CD4-positive, alpha-beta T cell treated with Interleukin-6 at 100 ng/mL for 8 hours (primary cell): ENCODE measurements around the gene TRNP1.

ENCODE experiments used
- DNase-seq: peaks from one replicate; pipeline ENCODE4 v3.0.0-alpha.2; 2020; ENCODE audit warnings: mixed read lengths, low spot score

The TRNP1 gene

GRCh38 chr1:27027575-27028250, 34.2 kb downstream of the TRNP1 start:
- no peak for DNase-seq

- no peak for DNase-seq
Observed at GRCh38 chr1:27029517-27029916, 36.0 kb downstream of the TRNP1 start.

DNA sequence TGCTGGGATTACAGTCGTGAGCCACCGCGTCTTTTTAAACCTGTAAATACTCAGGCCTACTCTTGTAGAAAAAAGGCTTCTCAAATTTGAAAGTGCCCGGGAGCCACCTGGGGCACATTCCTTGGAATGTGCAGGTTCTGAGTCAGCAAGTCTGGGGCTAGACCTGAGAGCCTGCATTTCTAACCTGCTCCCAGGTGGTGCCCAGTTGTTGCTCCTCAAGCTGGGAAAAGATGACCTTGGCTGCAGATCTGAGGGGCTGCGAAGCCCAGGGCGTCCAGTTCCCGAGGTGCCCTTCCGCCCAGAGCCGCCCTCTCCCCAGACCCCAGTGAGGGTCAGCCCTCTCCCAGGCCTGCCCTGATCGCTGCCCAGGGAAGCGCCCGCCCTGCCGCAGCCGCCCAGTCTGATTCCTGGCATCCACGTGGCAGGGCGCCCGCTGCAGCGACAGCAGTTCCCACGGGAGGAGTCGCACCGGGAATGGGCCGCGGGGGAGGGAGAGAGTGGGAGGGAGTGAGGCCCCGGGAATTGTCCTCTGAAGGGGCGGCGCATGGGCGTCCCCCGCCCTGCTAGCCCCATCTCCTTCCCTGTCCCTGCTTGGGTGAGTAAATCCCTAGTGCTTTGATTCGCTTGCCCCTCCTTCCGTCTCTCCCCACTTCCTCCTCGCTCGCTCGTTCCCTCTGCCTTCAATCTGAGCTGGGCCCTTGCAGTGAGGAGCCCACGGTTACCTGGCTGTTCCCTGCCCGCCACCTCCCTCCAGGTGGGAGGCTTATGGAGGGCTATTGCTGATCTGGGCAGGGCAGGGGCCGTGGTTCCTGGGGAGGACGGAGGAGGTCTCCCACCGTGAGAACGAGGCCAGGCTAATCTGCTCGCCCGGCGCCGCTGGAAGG, 38.0 kb downstream of the TRNP1 start:
- no peak for DNase-seq

- DNase-seq, result no peak
Observed at GRCh38 chr1:27032119-27032461, 38.6 kb downstream of the TRNP1 start.

DNA sequence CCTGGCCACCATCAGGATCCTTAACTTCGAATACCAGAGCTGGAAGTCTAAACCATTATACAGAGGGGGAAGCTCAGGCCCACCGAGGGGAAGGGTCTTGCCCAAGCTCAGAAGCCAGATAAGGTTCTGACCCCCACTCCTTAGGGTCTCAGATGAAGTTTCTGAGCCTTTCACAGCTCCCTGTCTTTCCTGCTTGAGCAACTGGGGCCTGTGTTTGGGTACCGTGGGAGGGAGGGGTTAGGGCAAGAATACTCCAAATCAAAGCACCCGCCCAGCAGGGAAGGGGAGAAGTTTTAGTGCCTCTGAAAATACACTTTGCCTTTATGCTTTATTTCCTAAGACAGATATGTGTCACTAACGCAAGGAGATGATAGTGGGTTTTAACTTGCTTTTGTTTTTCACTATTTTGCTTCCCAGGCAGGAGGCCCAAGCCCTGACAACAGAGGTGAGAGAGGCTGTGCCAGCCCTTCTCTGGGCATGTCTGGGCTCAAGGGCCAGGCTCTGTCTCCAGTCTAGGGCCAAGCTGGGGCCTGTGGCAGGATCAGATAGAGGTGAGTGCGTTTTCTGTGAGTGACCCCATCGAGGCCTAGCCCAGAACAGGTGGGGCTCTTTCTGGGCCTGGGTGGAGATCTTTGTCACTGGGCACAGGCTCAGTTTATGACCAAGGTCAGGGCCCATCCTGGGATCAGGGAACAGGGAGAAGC, 39.7 kb downstream of the TRNP1 start:
- DNase-seq, result no peak

- no peak for DNase-seq
Observed at GRCh38 chr1:27035344-27035743, 41.9 kb downstream of the TRNP1 start.

GRCh38 chr1:27036718-27037117, 43.2 kb downstream of the TRNP1 start:
- DNase-seq, result no peak

DNA sequence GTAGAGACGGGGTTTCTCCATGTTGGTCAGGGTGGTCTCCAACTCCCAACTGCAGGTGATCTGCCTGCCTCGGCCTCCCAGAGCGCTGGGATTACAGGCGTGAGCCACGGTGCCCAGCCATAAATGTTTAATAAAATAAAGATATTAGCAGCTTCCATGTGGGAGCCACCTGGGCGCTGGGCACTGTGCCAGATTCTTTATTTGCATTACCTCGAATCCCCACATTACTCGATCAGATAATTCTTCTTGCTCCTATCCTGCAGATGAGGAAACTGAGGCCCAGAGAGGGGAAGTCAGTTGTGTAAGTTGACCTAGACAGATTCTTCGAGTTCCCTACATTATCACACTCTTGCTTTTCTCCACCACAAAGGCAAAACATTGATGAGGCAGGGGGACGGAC, 44.0 kb downstream of the TRNP1 start:
- no peak for DNase-seq

GRCh38 chr1:27038020-27038419, 44.5 kb downstream of the TRNP1 start:
- no peak for DNase-seq

- DNase-seq, result no peak
Observed at GRCh38 chr1:27042670-27043069, 49.2 kb downstream of the TRNP1 start.

DNA sequence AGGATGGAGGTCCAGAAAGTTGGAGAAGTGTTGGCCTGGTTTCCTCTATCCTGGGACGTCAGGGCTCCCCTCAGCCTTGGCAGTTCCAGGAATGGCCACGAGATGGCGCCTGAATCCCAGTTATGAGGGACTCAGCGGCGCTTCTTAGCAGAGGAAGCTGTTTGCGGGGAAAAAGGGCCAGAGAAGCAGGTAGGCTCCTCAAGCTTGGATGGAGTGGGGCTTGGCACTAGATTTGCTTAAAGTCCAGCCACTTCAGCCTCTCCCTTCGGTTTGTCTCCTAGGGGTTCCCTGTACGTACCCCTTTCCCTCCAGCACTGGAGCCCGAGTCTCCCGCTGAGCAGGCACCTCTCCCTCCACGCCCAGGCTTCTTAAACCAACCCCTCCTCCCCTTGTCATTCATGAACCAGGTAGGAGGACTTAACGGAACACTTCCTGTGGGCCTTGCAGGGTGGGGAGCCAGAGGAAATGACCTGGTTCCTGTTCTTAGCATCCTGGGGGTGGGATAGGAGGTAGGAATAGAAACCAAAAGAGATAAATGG, 51.2 kb downstream of the TRNP1 start:
- peak; percentile 85 for DNase-seq

DNA sequence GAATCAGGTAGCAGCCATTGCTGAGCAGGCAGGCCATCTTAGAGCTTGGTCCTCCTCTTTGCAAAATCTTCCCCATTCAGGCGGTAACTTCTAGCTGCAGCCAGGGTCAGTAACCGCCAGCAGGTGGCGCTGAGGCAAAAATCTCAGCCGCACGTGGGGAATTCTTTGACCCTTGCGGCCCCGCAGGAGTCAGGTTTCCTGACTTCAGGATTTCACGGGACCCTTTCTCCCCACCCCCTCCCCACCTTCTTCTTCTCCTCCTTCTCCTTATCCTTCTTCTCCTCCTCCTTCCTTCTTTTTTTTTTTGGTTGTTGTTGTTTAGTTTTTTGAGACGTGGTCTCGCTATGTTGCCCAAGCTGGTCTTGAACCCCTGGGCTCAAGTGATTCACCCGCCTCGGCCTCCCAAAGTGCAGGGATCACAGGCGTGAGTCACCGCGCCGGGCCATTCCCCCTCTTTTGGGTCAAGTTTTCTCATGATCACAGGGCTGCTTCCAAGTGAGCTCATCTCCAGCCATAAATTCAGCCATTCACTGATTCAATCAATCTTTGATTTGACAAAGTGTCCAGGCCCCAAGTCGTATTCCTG, 52.6 kb downstream of the TRNP1 start:
- DNase-seq, result peak; percentile 51

DNA sequence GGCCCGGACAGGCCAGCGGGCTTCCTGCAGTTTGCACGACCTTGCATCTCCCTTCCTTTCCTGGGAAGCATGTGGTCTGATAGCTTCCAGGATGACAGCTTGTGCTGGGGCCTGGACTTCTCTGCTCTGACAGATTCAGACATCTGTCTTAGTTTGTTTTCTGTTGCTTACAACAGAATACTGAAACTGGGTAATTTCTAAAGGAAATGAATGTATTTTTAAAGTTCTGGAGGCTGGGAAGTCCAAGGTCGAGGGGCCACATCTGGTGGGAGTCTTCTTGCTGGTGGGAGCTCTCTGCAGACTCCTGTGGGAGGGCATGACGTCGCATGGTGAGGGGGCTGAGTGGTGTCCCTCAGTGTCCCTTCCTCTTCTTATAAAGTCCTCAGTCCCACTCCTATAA, 54.4 kb downstream of the TRNP1 start:
- no peak for DNase-seq

- DNase-seq, result no peak
Observed at GRCh38 chr1:27049100-27049499, 55.6 kb downstream of the TRNP1 start.

- no peak for DNase-seq
Observed at GRCh38 chr1:27049607-27050006, 56.1 kb downstream of the TRNP1 start.
